Measurements from ENCODE around the gene CCDC47. TPM values are rescaled to one million over a fixed set of nuclear protein-coding genes. Genes with fewer than 3 reads are reported as not detected.
A peak's percentile ranks its signal among the peaks of the same experiment; 100 is the strongest.

CCDC47 gene
- total and polyA plus RNA-seq, 4 donors, result 68.9 to 85.7 (median 75.3) TPM

- WGBS (ENCODE audit: insufficient coverage), result no CpG with 5 or more reads among the region's 1 CpG
- no peak overlapping the region for H3K27ac ChIP-seq (ENCODE audit: low read depth, low read length)
- no peak overlapping the region for H3K4me3 ChIP-seq (ENCODE audit: low read depth, low read length)
- no peaks in the 10 kb centered on the region for H3K4me1 ChIP-seq (ENCODE audit: control insufficient read depth, insufficient read depth, low read length)
- no peaks in the 10 kb centered on the region for H3K27me3 ChIP-seq (ENCODE audit: control insufficient read depth, insufficient read depth, low read length)
- peaks cover 45% of the 10 kb centered on the region for H3K36me3 ChIP-seq (ENCODE audit: control insufficient read depth, insufficient read depth, low read length)
- H3K9me3 ChIP-seq (ENCODE audit: control insufficient read depth, insufficient read depth, low read length), result no peaks in the 10 kb centered on the region
- DNase-seq (ENCODE audit: low read depth in 4 of 6, low spot score in 6 of 6), result no peak
Observed at GRCh38 chr17:63786117-63786516, 12.7 kb upstream of the CCDC47 start.

- H3K4me3 ChIP-seq (ENCODE audit: low read depth, low read length), result no peak overlapping the region
- no peak overlapping the region for H3K27ac ChIP-seq (ENCODE audit: low read depth, low read length)
- no peak for DNase-seq (ENCODE audit: low read depth in 4 of 6, low spot score in 6 of 6)
- WGBS (ENCODE audit: insufficient coverage), result no CpG with 5 or more reads among the region's 1 CpG
- no peaks in the 10 kb centered on the region for H3K4me1 ChIP-seq (ENCODE audit: control insufficient read depth, insufficient read depth, low read length)
- peaks cover 42% of the 10 kb centered on the region for H3K36me3 ChIP-seq (ENCODE audit: control insufficient read depth, insufficient read depth, low read length)
- H3K9me3 ChIP-seq (ENCODE audit: control insufficient read depth, insufficient read depth, low read length), result no peaks in the 10 kb centered on the region
- H3K27me3 ChIP-seq (ENCODE audit: control insufficient read depth, insufficient read depth, low read length), result no peaks in the 10 kb centered on the region
Observed at GRCh38 chr17:63785556-63785955, 12.2 kb upstream of the CCDC47 start.

GRCh38 chr17:63783522-63783921 is 10.1 kb upstream of the CCDC47 start:
- no peak overlapping the region for H3K27ac ChIP-seq (ENCODE audit: low read depth, low read length)
- no peak for DNase-seq (ENCODE audit: low read depth in 4 of 6, low spot score in 6 of 6)
- H3K4me1 ChIP-seq (ENCODE audit: control insufficient read depth, insufficient read depth, low read length), result no peaks in the 10 kb centered on the region
- no peaks in the 10 kb centered on the region for H3K9me3 ChIP-seq (ENCODE audit: control insufficient read depth, insufficient read depth, low read length)
- no peak overlapping the region for H3K4me3 ChIP-seq (ENCODE audit: low read depth, low read length)
- no CpG with 5 or more reads among the region's 6 CpGs for WGBS (ENCODE audit: insufficient coverage)
- H3K36me3 ChIP-seq (ENCODE audit: control insufficient read depth, insufficient read depth, low read length), result peaks cover 39% of the 10 kb centered on the region
- H3K27me3 ChIP-seq (ENCODE audit: control insufficient read depth, insufficient read depth, low read length), result no peaks in the 10 kb centered on the region

- 100% methylated on average over 1 of the region's 4 CpGs for WGBS (ENCODE audit: insufficient coverage)
Observed at GRCh38 chr17:63780928-63781327, 7.5 kb upstream of the CCDC47 start.

GRCh38 chr17:63780507-63780906 is 7.1 kb upstream of the CCDC47 start:
- Histone ChIP-seq H3K9me3 (ENCODE audit: control insufficient read depth, insufficient read depth, low read length) (no peaks in the 10 kb centered on the region), H3K27ac (ENCODE audit: low read depth, low read length) (no peak overlapping the region), H3K27me3 (ENCODE audit: control insufficient read depth, insufficient read depth, low read length) (no peaks in the 10 kb centered on the region), H3K4me1 (ENCODE audit: control insufficient read depth, insufficient read depth, low read length) (no peaks in the 10 kb centered on the region), H3K4me3 (ENCODE audit: low read depth, low read length) (no peak overlapping the region), H3K36me3 (ENCODE audit: control insufficient read depth, insufficient read depth, low read length) (peaks cover 29% of the 10 kb centered on the region)
- WGBS (ENCODE audit: insufficient coverage), result 80% methylated on average over 1 of the region's 1 CpG
- no peak for DNase-seq (ENCODE audit: low read depth in 4 of 6, low spot score in 6 of 6)

More at GRCh38 chr17:63780928-63781327, 7.5 kb upstream of the CCDC47 start:
- no peak overlapping the region for H3K4me3 ChIP-seq (ENCODE audit: low read depth, low read length)
- H3K27me3 ChIP-seq (ENCODE audit: control insufficient read depth, insufficient read depth, low read length), result no peaks in the 10 kb centered on the region
- no peaks in the 10 kb centered on the region for H3K4me1 ChIP-seq (ENCODE audit: control insufficient read depth, insufficient read depth, low read length)
- peaks cover 29% of the 10 kb centered on the region for H3K36me3 ChIP-seq (ENCODE audit: control insufficient read depth, insufficient read depth, low read length)
- no peaks in the 10 kb centered on the region for H3K9me3 ChIP-seq (ENCODE audit: control insufficient read depth, insufficient read depth, low read length)
- no peak for DNase-seq (ENCODE audit: low read depth in 4 of 6, low spot score in 6 of 6)
- no peak overlapping the region for H3K27ac ChIP-seq (ENCODE audit: low read depth, low read length)

GRCh38 chr17:63775420-63775819 is 2.0 kb upstream of the CCDC47 start:
- H3K27me3 ChIP-seq (ENCODE audit: control insufficient read depth, insufficient read depth, low read length), result no peaks in the 10 kb centered on the region
- H3K4me3 ChIP-seq (ENCODE audit: low read depth, low read length), result peak overlapping the region; percentile 93
- H3K36me3 ChIP-seq (ENCODE audit: control insufficient read depth, insufficient read depth, low read length), result peaks cover 18% of the 10 kb centered on the region
- no peak overlapping the region for H3K27ac ChIP-seq (ENCODE audit: low read depth, low read length)
- DNase-seq (ENCODE audit: low read depth in 4 of 6, low spot score in 6 of 6), result no peak
- 11% methylated on average over 6 of the region's 8 CpGs for WGBS (ENCODE audit: insufficient coverage)
- no peaks in the 10 kb centered on the region for H3K9me3 ChIP-seq (ENCODE audit: control insufficient read depth, insufficient read depth, low read length)
- H3K4me1 ChIP-seq (ENCODE audit: control insufficient read depth, insufficient read depth, low read length), result peaks cover 13% of the 10 kb centered on the region

- Histone ChIP-seq H3K4me3 (ENCODE audit: low read depth, low read length) (peak overlapping the region; percentile 93), H3K27ac (ENCODE audit: low read depth, low read length) (peak overlapping the region; percentile 93), H3K4me1 (ENCODE audit: control insufficient read depth, insufficient read depth, low read length) (peaks cover 13% of the 10 kb centered on the region), H3K9me3 (ENCODE audit: control insufficient read depth, insufficient read depth, low read length) (no peaks in the 10 kb centered on the region), H3K36me3 (ENCODE audit: control insufficient read depth, insufficient read depth, low read length) (peaks cover 17% of the 10 kb centered on the region), H3K27me3 (ENCODE audit: control insufficient read depth, insufficient read depth, low read length) (no peaks in the 10 kb centered on the region)
- WGBS (ENCODE audit: insufficient coverage), result 33% methylated on average over 1 of the region's 4 CpGs
- DNase-seq (ENCODE audit: low read depth in 4 of 6, low spot score in 6 of 6), result peak in 1 of 6 donors; percentile 2
Observed at GRCh38 chr17:63774969-63775265, 1.5 kb upstream of the CCDC47 start.

GRCh38 chr17:63774141-63774968 is 958 bp upstream of the CCDC47 start, which contains the start of gene DDX42:
DDX42 (plus strand) TSS chr17:63774170; CDS start chr17:63787050, 12,880 bp downstream.
- H3K27me3 ChIP-seq (ENCODE audit: control insufficient read depth, insufficient read depth, low read length), result no peaks in the 10 kb centered on the region
- peak in 3 of 6 donors; percentile 21 to 76 (median 23) for DNase-seq (ENCODE audit: low read depth in 4 of 6, low spot score in 6 of 6)
- WGBS (ENCODE audit: insufficient coverage), result 0% methylated on average over 47 of the region's 67 CpGs

GRCh38 chr17:63772801-63773271 is 561 bp downstream of the CCDC47 start:
- H3K9me3 ChIP-seq (ENCODE audit: control insufficient read depth, insufficient read depth, low read length), result no peaks in the 10 kb centered on the region
- peak overlapping the region; percentile 93 for H3K4me3 ChIP-seq (ENCODE audit: low read depth, low read length)
- peaks cover 16% of the 10 kb centered on the region for H3K4me1 ChIP-seq (ENCODE audit: control insufficient read depth, insufficient read depth, low read length)
- peaks cover 15% of the 10 kb centered on the region for H3K36me3 ChIP-seq (ENCODE audit: control insufficient read depth, insufficient read depth, low read length)
- 8% methylated on average over 6 of the region's 7 CpGs for WGBS (ENCODE audit: insufficient coverage)
- DNase-seq (ENCODE audit: low read depth in 4 of 6, low spot score in 6 of 6), result peak in 2 of 6 donors; percentile 17 to 26
- peak overlapping the region; percentile 93 for H3K27ac ChIP-seq (ENCODE audit: low read depth, low read length)
- no peaks in the 10 kb centered on the region for H3K27me3 ChIP-seq (ENCODE audit: control insufficient read depth, insufficient read depth, low read length)

More at GRCh38 chr17:63774141-63774968, 958 bp upstream of the CCDC47 start, which contains the start of gene DDX42:
- Histone ChIP-seq H3K4me3 (ENCODE audit: low read depth, low read length) (peak within 1 kb of the TSS; percentile 93), H3K36me3 (ENCODE audit: control insufficient read depth, insufficient read depth, low read length) (peaks cover 12% of the 10 kb centered on the region), H3K27ac (ENCODE audit: low read depth, low read length) (peak within 1 kb of the TSS; percentile 93), H3K9me3 (ENCODE audit: control insufficient read depth, insufficient read depth, low read length) (no peaks in the 10 kb centered on the region), H3K4me1 (ENCODE audit: control insufficient read depth, insufficient read depth, low read length) (peaks cover 13% of the 10 kb centered on the region)

- Histone ChIP-seq H3K27me3 (ENCODE audit: control insufficient read depth, insufficient read depth, low read length) (no peaks in the 10 kb centered on the region), H3K4me1 (ENCODE audit: control insufficient read depth, insufficient read depth, low read length) (peaks cover 14% of the 10 kb centered on the region), H3K9me3 (ENCODE audit: control insufficient read depth, insufficient read depth, low read length) (no peaks in the 10 kb centered on the region), H3K4me3 (ENCODE audit: low read depth, low read length) (no peak overlapping the region), H3K27ac (ENCODE audit: low read depth, low read length) (no peak overlapping the region), H3K36me3 (ENCODE audit: control insufficient read depth, insufficient read depth, low read length) (peaks cover 17% of the 10 kb centered on the region)
- WGBS (ENCODE audit: insufficient coverage), result 71% methylated on average over 4 of the region's 7 CpGs
- no peak for DNase-seq (ENCODE audit: low read depth in 4 of 6, low spot score in 6 of 6)
Observed at GRCh38 chr17:63768433-63768832, 5.0 kb downstream of the CCDC47 start.
